ENCODE measurements around the gene PPP1R9B.

Gene PPP1R9B

GRCh38 chr17:50154604-50155003 lies 4.1 kb upstream of the PPP1R9B start:
- no peak for DNase-seq

GRCh38 chr17:50153650-50154575 lies 3.4 kb upstream of the PPP1R9B start:
- DNase-seq = no peak

- no peak for DNase-seq
These were observed 2.3 kb upstream of the PPP1R9B start for GRCh38 chr17:50152736-50153135.

GRCh38 chr17:50151937-50152547 lies 1.6 kb upstream of the PPP1R9B start:
- peak; percentile 74 to 78 for DNase-seq

GRCh38 chr17:50151041-50151936 lies 812 bp upstream of the PPP1R9B start:
- DNase-seq = peak; percentile 76 to 84

- DNase-seq = peak; percentile 37 to 41
These were observed 792 bp downstream of the PPP1R9B start for GRCh38 chr17:50149417-50150353.

GRCh38 chr17:50149091-50149416 lies 1.4 kb downstream of the PPP1R9B start:
- DNase-seq = no peak

- DNase-seq = no peak
These were observed 2.0 kb downstream of the PPP1R9B start for GRCh38 chr17:50148226-50149090.

GRCh38 chr17:50147841-50148225 lies 2.6 kb downstream of the PPP1R9B start:
- DNase-seq = no peak

GRCh38 chr17:50146927-50147665 lies 3.4 kb downstream of the PPP1R9B start:
- no peak for DNase-seq

GRCh38 chr17:50146230-50146926 lies 4.1 kb downstream of the PPP1R9B start:
- DNase-seq = no peak

GRCh38 chr17:50145532-50146229 lies 4.8 kb downstream of the PPP1R9B start:
- DNase-seq = no peak

GRCh38 chr17:50144845-50145531 lies 5.5 kb downstream of the PPP1R9B start:
- no peak for DNase-seq

- no peak for DNase-seq
These were observed 6.1 kb downstream of the PPP1R9B start for GRCh38 chr17:50144355-50144754.

- no peak for DNase-seq
These were observed 6.9 kb downstream of the PPP1R9B start for GRCh38 chr17:50143461-50144176.

- no peak for DNase-seq
These were observed 8.7 kb downstream of the PPP1R9B start for GRCh38 chr17:50141745-50142110.

GRCh38 chr17:50141026-50141744 lies 9.3 kb downstream of the PPP1R9B start:
- DNase-seq = no peak

All from NCI-H1930 (cell line).